Measurements from ENCODE around the gene OSBPL9. TPM values are rescaled to one million over a fixed set of nuclear protein-coding genes. Genes with fewer than 3 reads are reported as not detected.

Gene OSBPL9
- total and polyA plus RNA-seq, 2 experiments from 2014 or later = 71.0 to 288 TPM

DNA sequence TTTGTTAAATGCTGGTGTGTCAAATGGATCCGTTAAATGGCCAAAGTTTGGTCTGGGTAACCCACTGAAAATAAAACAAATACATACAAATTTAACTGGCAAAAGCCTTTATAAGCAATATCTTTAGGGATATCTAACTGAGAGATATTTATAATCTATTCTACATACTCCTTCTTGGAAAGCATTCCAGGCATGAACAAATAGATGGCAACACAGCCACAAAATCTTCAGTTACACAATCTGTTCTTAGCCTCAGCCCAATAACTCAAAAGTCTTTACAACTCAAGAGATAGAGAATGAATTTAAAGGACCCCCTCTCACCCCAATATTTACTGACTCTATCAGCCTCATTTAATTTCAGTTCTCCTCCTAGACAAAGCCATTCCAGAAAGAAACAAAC is 202.9 kb downstream of the OSBPL9 start:
- H3K36me3 ChIP-seq (replicated peaks; ENCODE audit: insufficient read depth, low read depth) = no peaks in the 10 kb centered on the region
- 96% methylated on average over 1 of the region's 1 CpG for WGBS (ENCODE audit: low lambda C conversion rate, missing lambda C conversion rate)

DNA sequence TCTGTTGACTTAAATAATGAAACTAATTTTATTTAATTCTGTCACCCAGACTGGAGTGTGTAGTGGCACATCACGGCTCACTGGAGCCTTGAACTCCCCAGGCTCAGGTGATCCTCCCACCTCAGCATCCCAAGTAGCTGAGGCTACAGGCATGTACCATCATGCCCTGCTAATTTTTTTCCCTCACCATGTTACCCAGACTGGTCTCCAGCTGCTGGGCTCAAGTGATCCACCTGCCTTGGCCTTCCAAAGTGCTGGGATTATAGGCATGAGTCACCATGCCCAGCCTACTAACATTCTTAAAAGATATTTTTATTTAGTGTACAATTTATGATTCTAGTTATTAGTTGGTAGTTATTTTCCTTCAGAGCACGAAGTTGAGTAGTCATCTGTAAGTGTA is 212.2 kb downstream of the OSBPL9 start:
- DNase-seq (ENCODE audit: low spot score) = no peak
- Histone ChIP-seq H3K4me1 (ENCODE audit: insufficient read depth) (no peaks in the 10 kb centered on the region), H3K36me3 (replicated peaks; ENCODE audit: insufficient read depth, low read depth) (no peaks in the 10 kb centered on the region), H2AFZ (no peak overlapping the region), H3K9me3 (ENCODE audit: low read depth) (no peaks in the 10 kb centered on the region), H3K4me3 (no peak overlapping the region), H3K9me2 (replicated peaks; ENCODE audit: insufficient read depth) (no peaks in the 10 kb centered on the region), H3K27me3 (no peaks in the 10 kb centered on the region), H3K4me2 (no peak overlapping the region), H4K20me1 (ENCODE audit: insufficient read depth, poor library complexity, severe bottlenecking) (no peaks in the 10 kb centered on the region), H3K79me2 (no peaks in the 10 kb centered on the region), H3K27ac (no peak overlapping the region)
- no peak for TF ChIP-seq EZH2phosphoT487 (IDR thresholded peaks at IDR 0.05; ENCODE audit: low read depth, severe bottlenecking, unreplicated experiment)
- TF ChIP-seq, protein P1, sequence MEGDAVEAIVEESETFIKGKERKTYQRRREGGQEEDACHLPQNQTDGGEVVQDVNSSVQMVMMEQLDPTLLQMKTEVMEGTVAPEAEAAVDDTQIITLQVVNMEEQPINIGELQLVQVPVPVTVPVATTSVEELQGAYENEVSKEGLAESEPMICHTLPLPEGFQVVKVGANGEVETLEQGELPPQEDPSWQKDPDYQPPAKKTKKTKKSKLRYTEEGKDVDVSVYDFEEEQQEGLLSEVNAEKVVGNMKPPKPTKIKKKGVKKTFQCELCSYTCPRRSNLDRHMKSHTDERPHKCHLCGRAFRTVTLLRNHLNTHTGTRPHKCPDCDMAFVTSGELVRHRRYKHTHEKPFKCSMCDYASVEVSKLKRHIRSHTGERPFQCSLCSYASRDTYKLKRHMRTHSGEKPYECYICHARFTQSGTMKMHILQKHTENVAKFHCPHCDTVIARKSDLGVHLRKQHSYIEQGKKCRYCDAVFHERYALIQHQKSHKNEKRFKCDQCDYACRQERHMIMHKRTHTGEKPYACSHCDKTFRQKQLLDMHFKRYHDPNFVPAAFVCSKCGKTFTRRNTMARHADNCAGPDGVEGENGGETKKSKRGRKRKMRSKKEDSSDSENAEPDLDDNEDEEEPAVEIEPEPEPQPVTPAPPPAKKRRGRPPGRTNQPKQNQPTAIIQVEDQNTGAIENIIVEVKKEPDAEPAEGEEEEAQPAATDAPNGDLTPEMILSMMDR (IDR thresholded peaks at IDR 0.05; ENCODE audit: poor library complexity) = no peak
- no peak for TF ChIP-seq EZH2 (IDR thresholded peaks at IDR 0.05; ENCODE audit: borderline replicate concordance)
- 96% methylated on average over 2 of the region's 2 CpGs for WGBS (ENCODE audit: low lambda C conversion rate, missing lambda C conversion rate)

More for the DNA sequence above, 202.9 kb downstream of the OSBPL9 start:
- DNase-seq (ENCODE audit: low spot score) = no peak
- TF ChIP-seq EZH2 (IDR thresholded peaks at IDR 0.05; ENCODE audit: borderline replicate concordance) (no peak), EZH2phosphoT487 (IDR thresholded peaks at IDR 0.05; ENCODE audit: low read depth, severe bottlenecking, unreplicated experiment) (no peak)
- TF ChIP-seq, protein P1 (IDR thresholded peaks at IDR 0.05; ENCODE audit: poor library complexity) = no peak
- Histone ChIP-seq H3K79me2 (no peaks in the 10 kb centered on the region), H3K4me3 (no peak overlapping the region), H3K27me3 (no peaks in the 10 kb centered on the region), H3K4me2 (no peak overlapping the region), H2AFZ (no peak overlapping the region), H4K20me1 (ENCODE audit: insufficient read depth, poor library complexity, severe bottlenecking) (no peaks in the 10 kb centered on the region), H3K4me1 (ENCODE audit: insufficient read depth) (peaks cover 3% of the 10 kb centered on the region), H3K9me3 (ENCODE audit: low read depth) (no peaks in the 10 kb centered on the region), H3K9me2 (replicated peaks; ENCODE audit: insufficient read depth) (no peaks in the 10 kb centered on the region), H3K27ac (peak overlapping the region; percentile 6)

DNA sequence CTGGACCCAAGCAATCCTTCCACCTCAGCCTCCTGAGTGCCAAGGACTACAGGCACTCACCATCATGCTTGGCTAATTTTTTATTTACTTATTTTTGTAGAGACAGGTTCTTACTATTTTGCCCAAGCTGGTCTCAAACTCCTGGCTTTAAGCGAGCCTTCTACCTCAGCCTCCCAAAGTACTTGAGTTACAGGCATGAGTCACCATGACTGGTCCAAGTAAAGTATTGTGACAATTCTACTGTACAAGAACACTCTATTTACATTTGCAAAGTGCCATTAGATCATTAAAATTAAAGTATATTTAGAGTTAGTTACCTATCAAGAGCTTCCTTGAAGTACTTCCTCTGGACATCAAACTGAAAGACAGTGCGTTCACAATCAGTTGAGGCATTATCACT is 216.8 kb downstream of the OSBPL9 start:
- no peaks in the 10 kb centered on the region for H3K4me1 ChIP-seq (ENCODE audit: insufficient read depth)
- no peaks in the 10 kb centered on the region for H3K36me3 ChIP-seq (replicated peaks; ENCODE audit: insufficient read depth, low read depth)
- WGBS (ENCODE audit: low lambda C conversion rate, missing lambda C conversion rate) = 96% methylated on average over 2 of the region's 2 CpGs

More for the DNA sequence above, 216.8 kb downstream of the OSBPL9 start:
- no peaks in the 10 kb centered on the region for H4K20me1 ChIP-seq (ENCODE audit: insufficient read depth, poor library complexity, severe bottlenecking)
- H3K9me3 ChIP-seq (ENCODE audit: low read depth) = no peaks in the 10 kb centered on the region
- no peaks in the 10 kb centered on the region for H3K27me3 ChIP-seq
- DNase-seq (ENCODE audit: low spot score) = no peak
- H3K4me2 ChIP-seq = no peak overlapping the region
- H3K9me2 ChIP-seq (replicated peaks; ENCODE audit: insufficient read depth) = no peaks in the 10 kb centered on the region
- TF ChIP-seq, protein P1 (IDR thresholded peaks at IDR 0.05; ENCODE audit: poor library complexity) = no peak
- no peak for TF ChIP-seq EZH2phosphoT487 (IDR thresholded peaks at IDR 0.05; ENCODE audit: low read depth, severe bottlenecking, unreplicated experiment)
- TF ChIP-seq EZH2 (IDR thresholded peaks at IDR 0.05; ENCODE audit: borderline replicate concordance) = no peak
- H3K4me3 ChIP-seq = no peak overlapping the region
- H2AFZ ChIP-seq = no peak overlapping the region
- no peaks in the 10 kb centered on the region for H3K79me2 ChIP-seq
- no peak overlapping the region for H3K27ac ChIP-seq
